ENCODE results near the gene PHF21A.
A peak's percentile ranks its signal among the peaks of the same experiment; 100 is the strongest.

The PHF21A gene

DNA sequence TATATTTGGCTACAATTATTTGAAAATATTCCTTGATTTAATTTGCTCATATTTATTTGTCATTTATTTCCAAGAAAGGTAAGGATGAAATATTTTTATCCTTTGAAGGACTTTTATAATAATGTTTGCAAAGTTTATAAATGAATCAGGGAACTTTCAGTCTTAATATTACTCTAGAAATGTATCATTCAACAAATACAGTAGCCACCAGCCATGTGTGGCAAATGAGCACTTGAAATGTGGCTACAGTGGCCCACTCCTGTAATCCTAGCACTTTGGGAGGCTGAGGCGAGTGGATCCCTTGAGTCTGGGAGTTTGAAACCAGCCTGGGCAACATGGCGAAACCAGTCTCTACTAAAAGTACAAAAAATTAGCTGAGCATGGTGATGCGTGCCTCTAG, 20.3 kb upstream of the PHF21A start:
- Histone ChIP-seq H3K36me3 (ENCODE audit: control insufficient read depth, insufficient read depth, low read length) (no peaks in the 10 kb centered on the region), H3K27ac (ENCODE audit: low read length) (no peak overlapping the region), H3K4me3 (ENCODE audit: low read length) (no peak overlapping the region), H3K27me3 (ENCODE audit: control insufficient read depth, insufficient read depth, low read length) (no peaks in the 10 kb centered on the region), H3K9me3 (ENCODE audit: control insufficient read depth, insufficient read depth, low read length) (no peaks in the 10 kb centered on the region), H3K4me1 (ENCODE audit: control insufficient read depth, insufficient read depth, low read length) (no peaks in the 10 kb centered on the region)
- no peak for DNase-seq (ENCODE audit: low read depth, low spot score)
- WGBS (ENCODE audit: insufficient coverage, insufficient read length), result no CpG with 5 or more reads among the region's 3 CpGs

GRCh38 chr11:46134540-46134939, 13.3 kb upstream of the PHF21A start:
- no peak for DNase-seq (ENCODE audit: low read depth, low spot score)
- H3K4me1 ChIP-seq (ENCODE audit: control insufficient read depth, insufficient read depth, low read length), result no peaks in the 10 kb centered on the region
- WGBS (ENCODE audit: insufficient coverage, insufficient read length), result no CpG with 5 or more reads among the region's 3 CpGs
- H3K27ac ChIP-seq (ENCODE audit: low read length), result no peak overlapping the region
- no peaks in the 10 kb centered on the region for H3K27me3 ChIP-seq (ENCODE audit: control insufficient read depth, insufficient read depth, low read length)
- no peaks in the 10 kb centered on the region for H3K9me3 ChIP-seq (ENCODE audit: control insufficient read depth, insufficient read depth, low read length)
- H3K4me3 ChIP-seq (ENCODE audit: low read length), result no peak overlapping the region
- H3K36me3 ChIP-seq (ENCODE audit: control insufficient read depth, insufficient read depth, low read length), result no peaks in the 10 kb centered on the region

GRCh38 chr11:46134061-46134460, 12.8 kb upstream of the PHF21A start:
- DNase-seq (ENCODE audit: low read depth, low spot score), result no peak
- Histone ChIP-seq H3K4me1 (ENCODE audit: control insufficient read depth, insufficient read depth, low read length) (no peaks in the 10 kb centered on the region), H3K27ac (ENCODE audit: low read length) (no peak overlapping the region), H3K27me3 (ENCODE audit: control insufficient read depth, insufficient read depth, low read length) (no peaks in the 10 kb centered on the region), H3K4me3 (ENCODE audit: low read length) (no peak overlapping the region), H3K36me3 (ENCODE audit: control insufficient read depth, insufficient read depth, low read length) (no peaks in the 10 kb centered on the region), H3K9me3 (ENCODE audit: control insufficient read depth, insufficient read depth, low read length) (no peaks in the 10 kb centered on the region)
- WGBS (ENCODE audit: insufficient coverage, insufficient read length), result 100% methylated on average over 1 of the region's 4 CpGs

DNA sequence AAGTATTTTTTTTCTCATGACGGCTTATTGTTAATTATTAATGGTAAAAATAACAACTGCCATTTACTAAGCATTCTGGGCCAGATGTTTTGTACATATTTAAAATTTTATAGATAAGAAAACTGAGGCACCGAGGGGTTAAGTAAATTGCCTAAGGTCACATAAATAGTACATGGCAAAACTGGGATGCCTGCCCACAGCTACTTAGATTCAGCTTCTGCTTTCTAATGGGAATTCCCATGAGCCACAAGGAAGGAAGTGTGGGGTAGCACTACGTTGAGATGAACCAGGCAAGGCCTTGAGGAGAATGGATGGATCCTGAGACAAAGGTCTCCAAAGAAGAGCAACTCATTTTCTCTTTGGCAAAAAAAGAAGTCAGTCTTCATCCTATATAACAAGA, 11.9 kb upstream of the PHF21A start:
- Histone ChIP-seq H3K4me1 (ENCODE audit: control insufficient read depth, insufficient read depth, low read length) (no peaks in the 10 kb centered on the region), H3K27me3 (ENCODE audit: control insufficient read depth, insufficient read depth, low read length) (no peaks in the 10 kb centered on the region), H3K36me3 (ENCODE audit: control insufficient read depth, insufficient read depth, low read length) (no peaks in the 10 kb centered on the region), H3K4me3 (ENCODE audit: low read length) (no peak overlapping the region), H3K9me3 (ENCODE audit: control insufficient read depth, insufficient read depth, low read length) (no peaks in the 10 kb centered on the region), H3K27ac (ENCODE audit: low read length) (no peak overlapping the region)
- no CpG with 5 or more reads among the region's 3 CpGs for WGBS (ENCODE audit: insufficient coverage, insufficient read length)
- no peak for DNase-seq (ENCODE audit: low read depth, low spot score)

DNA sequence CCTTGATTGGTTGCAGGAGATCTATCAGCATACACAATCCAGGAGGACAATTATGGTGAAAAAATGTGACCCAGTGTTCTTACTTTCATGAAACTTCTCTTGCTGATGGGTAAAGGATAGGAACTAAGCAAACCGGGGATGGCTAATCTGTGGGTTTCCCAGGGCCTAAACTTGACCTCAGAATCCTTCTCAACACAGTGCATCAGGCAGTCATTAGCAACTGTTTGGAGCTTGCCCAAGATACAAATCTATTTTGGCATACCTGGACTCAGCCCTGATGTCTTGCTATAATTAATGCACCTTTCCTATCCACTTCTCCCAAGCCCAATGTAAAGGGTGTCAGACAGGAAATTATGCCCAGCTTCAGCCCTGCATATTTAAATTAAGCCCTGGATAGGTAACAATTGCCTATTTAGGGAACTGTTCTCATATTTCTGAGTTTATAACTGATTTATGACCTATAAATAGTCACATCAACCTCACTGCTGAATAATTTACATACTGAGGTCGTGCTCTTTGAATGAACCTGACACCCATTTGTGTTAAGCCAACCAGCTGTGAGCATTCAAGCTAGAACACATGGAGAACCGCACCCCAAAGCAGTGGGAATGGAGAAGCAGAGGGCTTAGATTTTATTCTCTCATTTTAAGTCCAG, 9.2 kb upstream of the PHF21A start:
- 0 out of 2 replicates have a peak, but pooled peaks cover 1% of the 10 kb centered on the region for H3K4me1 ChIP-seq (ENCODE audit: control insufficient read depth, insufficient read depth, low read length)
- no CpG with 5 or more reads among the region's 3 CpGs for WGBS (ENCODE audit: insufficient coverage, insufficient read length)
- H3K27me3 ChIP-seq (ENCODE audit: control insufficient read depth, insufficient read depth, low read length), result no peaks in the 10 kb centered on the region
- no peaks in the 10 kb centered on the region for H3K9me3 ChIP-seq (ENCODE audit: control insufficient read depth, insufficient read depth, low read length)
- H3K36me3 ChIP-seq (ENCODE audit: control insufficient read depth, insufficient read depth, low read length), result no peaks in the 10 kb centered on the region
- H3K27ac ChIP-seq (ENCODE audit: low read length), result no peak overlapping the region
- DNase-seq (ENCODE audit: low read depth, low spot score), result no peak
- H3K4me3 ChIP-seq (ENCODE audit: low read length), result no peak overlapping the region

DNA sequence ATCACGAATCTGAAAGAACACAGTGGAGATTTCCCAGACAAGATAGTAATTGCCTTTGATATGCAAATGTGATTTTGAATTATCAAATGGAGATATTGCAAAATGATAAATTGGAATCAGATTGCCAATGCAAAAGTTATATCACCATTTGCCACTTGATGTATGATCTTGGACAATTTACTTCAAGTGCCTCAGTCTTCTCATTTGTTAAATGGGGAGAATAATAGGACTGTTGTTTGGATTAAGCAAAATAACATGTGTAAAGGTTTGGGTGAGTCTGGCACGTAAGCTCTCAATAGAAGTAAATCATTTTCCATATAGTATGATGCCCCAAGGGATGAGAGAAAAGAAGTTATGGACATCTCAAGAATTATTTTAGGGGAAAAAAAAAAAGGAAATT, 7.9 kb upstream of the PHF21A start:
- H3K4me1 ChIP-seq (ENCODE audit: control insufficient read depth, insufficient read depth, low read length), result 0 out of 2 replicates have a peak, but pooled peaks cover 1% of the 10 kb centered on the region
- H3K36me3 ChIP-seq (ENCODE audit: control insufficient read depth, insufficient read depth, low read length), result no peaks in the 10 kb centered on the region
- no CpG with 5 or more reads among the region's 2 CpGs for WGBS (ENCODE audit: insufficient coverage, insufficient read length)
- no peak for DNase-seq (ENCODE audit: low read depth, low spot score)
- H3K27me3 ChIP-seq (ENCODE audit: control insufficient read depth, insufficient read depth, low read length), result no peaks in the 10 kb centered on the region
- no peak overlapping the region for H3K27ac ChIP-seq (ENCODE audit: low read length)
- H3K9me3 ChIP-seq (ENCODE audit: control insufficient read depth, insufficient read depth, low read length), result no peaks in the 10 kb centered on the region
- H3K4me3 ChIP-seq (ENCODE audit: low read length), result no peak overlapping the region

DNA sequence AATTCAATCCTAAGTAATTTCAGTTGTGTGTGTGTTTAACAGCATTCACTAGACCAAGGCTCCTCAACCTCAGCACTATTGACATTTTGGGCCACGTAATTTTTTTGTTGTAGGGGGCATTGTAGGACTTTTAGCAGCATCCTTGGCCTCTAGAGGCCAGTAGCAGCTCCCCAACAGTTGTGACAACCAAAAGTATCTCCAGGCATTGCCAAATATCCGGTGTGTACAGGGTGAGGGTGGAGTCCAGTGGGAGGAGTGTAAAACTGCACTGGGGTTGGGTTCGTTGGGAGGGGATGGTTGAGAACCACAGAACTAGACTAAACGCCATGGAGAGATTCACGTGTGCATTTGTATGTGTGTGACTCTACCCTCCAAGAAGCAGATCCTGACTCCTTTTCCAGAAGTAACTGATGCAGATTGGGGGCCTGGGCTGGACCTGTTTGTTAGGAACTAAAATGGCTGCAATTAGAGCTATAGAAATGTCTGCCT, 5.9 kb upstream of the PHF21A start:
- no peak overlapping the region for H3K4me3 ChIP-seq (ENCODE audit: low read length)

GRCh38 chr11:46125284-46125683, 4.0 kb upstream of the PHF21A start:
- Histone ChIP-seq H3K27ac (ENCODE audit: low read length) (no peak overlapping the region), H3K9me3 (ENCODE audit: control insufficient read depth, insufficient read depth, low read length) (no peaks in the 10 kb centered on the region), H3K36me3 (ENCODE audit: control insufficient read depth, insufficient read depth, low read length) (no peaks in the 10 kb centered on the region), H3K27me3 (ENCODE audit: control insufficient read depth, insufficient read depth, low read length) (no peaks in the 10 kb centered on the region), H3K4me3 (ENCODE audit: low read length) (no peak overlapping the region), H3K4me1 (ENCODE audit: control insufficient read depth, insufficient read depth, low read length) (0 out of 2 replicates have a peak, but pooled peaks cover 1% of the 10 kb centered on the region)
- WGBS (ENCODE audit: insufficient coverage, insufficient read length), result no CpG with 5 or more reads among the region's 3 CpGs
- no peak for DNase-seq (ENCODE audit: low read depth, low spot score)

More for the DNA sequence above, 5.9 kb upstream of the PHF21A start:
- Histone ChIP-seq H3K27me3 (ENCODE audit: control insufficient read depth, insufficient read depth, low read length) (no peaks in the 10 kb centered on the region), H3K9me3 (ENCODE audit: control insufficient read depth, insufficient read depth, low read length) (no peaks in the 10 kb centered on the region), H3K4me1 (ENCODE audit: control insufficient read depth, insufficient read depth, low read length) (0 out of 2 replicates have a peak, but pooled peaks cover 1% of the 10 kb centered on the region), H3K27ac (ENCODE audit: low read length) (no peak overlapping the region), H3K36me3 (ENCODE audit: control insufficient read depth, insufficient read depth, low read length) (no peaks in the 10 kb centered on the region)
- WGBS (ENCODE audit: insufficient coverage, insufficient read length), result no CpG with 5 or more reads among the region's 5 CpGs
- no peak for DNase-seq (ENCODE audit: low read depth, low spot score)

DNA sequence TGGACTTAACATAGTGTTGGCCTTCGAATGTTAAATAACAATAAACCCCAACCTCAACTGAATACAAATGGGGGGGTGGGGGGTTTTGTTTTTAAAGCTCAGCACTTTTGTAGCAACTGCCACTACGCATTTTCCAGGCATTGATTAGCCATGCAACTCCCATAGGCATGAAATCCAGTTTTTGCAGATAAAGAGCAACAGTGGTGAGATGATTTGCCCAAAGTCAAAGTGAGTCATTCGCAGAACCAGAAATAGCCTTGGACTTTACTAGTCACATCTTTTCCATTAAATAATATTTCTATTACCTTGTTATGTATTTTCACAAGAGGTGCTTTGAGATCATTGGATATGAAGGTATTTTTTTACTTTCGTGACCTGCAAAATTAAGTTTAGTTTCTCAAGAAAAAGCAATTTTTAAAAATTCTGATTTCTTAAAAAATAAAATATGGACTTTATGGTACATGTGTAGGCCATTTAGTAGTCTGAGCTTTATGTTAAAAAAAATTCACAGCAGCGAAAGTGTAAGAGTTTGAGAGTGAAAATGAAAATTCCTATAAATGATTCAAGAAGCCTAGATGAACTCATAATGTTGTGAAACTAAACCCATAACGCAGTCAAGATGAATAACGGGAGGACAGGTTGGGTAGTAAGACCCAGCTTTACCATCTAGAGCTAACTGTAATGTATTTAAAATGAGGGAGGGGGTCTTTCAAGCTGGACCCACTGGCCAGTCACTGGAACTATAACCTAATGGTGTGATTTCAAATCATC, 1.9 kb upstream of the PHF21A start:
- Histone ChIP-seq H3K27me3 (ENCODE audit: control insufficient read depth, insufficient read depth, low read length) (no peaks in the 10 kb centered on the region), H3K9me3 (ENCODE audit: control insufficient read depth, insufficient read depth, low read length) (no peaks in the 10 kb centered on the region), H3K36me3 (ENCODE audit: control insufficient read depth, insufficient read depth, low read length) (no peaks in the 10 kb centered on the region), H3K4me1 (ENCODE audit: control insufficient read depth, insufficient read depth, low read length) (0 out of 2 replicates have a peak, but pooled peaks cover 1% of the 10 kb centered on the region), H3K4me3 (ENCODE audit: low read length) (no peak overlapping the region; the same call in 1 of the 2 replicates), H3K27ac (ENCODE audit: low read length) (no peak overlapping the region)
- no CpG with 5 or more reads among the region's 7 CpGs for WGBS (ENCODE audit: insufficient coverage, insufficient read length)
- DNase-seq (ENCODE audit: low read depth, low spot score), result no peak

DNA sequence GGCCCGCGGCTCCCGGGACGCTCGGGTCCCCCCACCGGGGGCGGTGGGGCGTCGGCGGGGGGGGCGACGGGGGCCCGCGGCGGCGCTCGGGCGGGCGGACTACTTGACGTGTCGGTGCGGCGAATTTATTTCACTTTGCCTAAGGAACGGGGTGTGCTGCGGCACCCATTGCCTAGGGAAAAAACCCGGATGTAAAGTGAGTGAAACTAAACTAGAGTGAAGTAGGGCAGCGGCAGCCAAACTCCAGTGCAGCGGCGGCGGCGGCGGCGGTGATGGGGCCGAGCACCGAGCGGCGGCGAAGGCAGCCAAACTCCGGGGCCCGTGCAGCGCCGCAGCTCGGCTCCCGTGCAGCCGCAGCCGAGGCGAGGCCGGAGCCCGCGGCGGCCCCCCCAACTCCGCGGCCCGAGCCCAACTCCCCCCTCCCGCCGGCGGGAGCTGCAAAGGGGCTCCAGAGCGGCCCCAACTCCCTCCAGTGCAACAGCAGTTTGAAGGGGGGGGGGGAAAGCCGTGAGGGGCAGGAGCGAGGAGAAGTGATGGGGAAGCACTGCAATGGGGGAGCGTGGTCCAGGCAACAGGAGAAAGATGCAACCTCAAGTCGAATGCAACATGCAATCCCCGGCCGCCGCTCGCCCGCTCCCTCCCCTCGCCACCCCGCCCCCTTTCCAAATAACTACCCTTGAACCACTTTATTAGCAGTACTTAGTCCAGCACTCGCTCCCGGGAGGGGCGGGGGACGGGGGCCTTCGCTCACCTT, 647 bp upstream of the PHF21A start:
- DNase-seq (ENCODE audit: low read depth, low spot score), result no peak
- Histone ChIP-seq H3K4me3 (ENCODE audit: low read length) (peak overlapping the region; percentile 87), H3K27me3 (ENCODE audit: control insufficient read depth, insufficient read depth, low read length) (no peaks in the 10 kb centered on the region), H3K36me3 (ENCODE audit: control insufficient read depth, insufficient read depth, low read length) (no peaks in the 10 kb centered on the region), H3K4me1 (ENCODE audit: control insufficient read depth, insufficient read depth, low read length) (no peaks in the 10 kb centered on the region), H3K9me3 (ENCODE audit: control insufficient read depth, insufficient read depth, low read length) (no peaks in the 10 kb centered on the region), H3K27ac (ENCODE audit: low read length) (no peak overlapping the region)
- WGBS (ENCODE audit: insufficient coverage, insufficient read length), result no CpG with 5 or more reads among the region's 74 CpGs
